HS-5 (cell line): ENCODE measurements around the gene NOTCH1.

ENCODE experiments used
- DNase-seq: peaks from one replicate; pipeline ENCODE4 v3.0.0-alpha.2; 2012; ENCODE audit warnings: low read depth

Gene NOTCH1

GRCh38 chr9:136463578-136463977 lies 82.3 kb downstream of the NOTCH1 start:
- DNase-seq, result no peak

GRCh38 chr9:136462664-136463063 lies 83.2 kb downstream of the NOTCH1 start:
- DNase-seq, result no peak

GRCh38 chr9:136460772-136461325 lies 85.0 kb downstream of the NOTCH1 start:
- no peak for DNase-seq

GRCh38 chr9:136459425-136459824 lies 86.4 kb downstream of the NOTCH1 start:
- DNase-seq, result no peak

- DNase-seq, result no peak
These were observed 88.5 kb downstream of the NOTCH1 start for GRCh38 chr9:136457326-136457725.

- DNase-seq, result no peak
These were observed 89.6 kb downstream of the NOTCH1 start for GRCh38 chr9:136456258-136456657.

GRCh38 chr9:136455043-136456002 lies 90.5 kb downstream of the NOTCH1 start:
- DNase-seq, result no peak

- no peak for DNase-seq
These were observed 91.6 kb downstream of the NOTCH1 start for GRCh38 chr9:136454026-136454796.

- no peak for DNase-seq
These were observed 92.5 kb downstream of the NOTCH1 start for GRCh38 chr9:136453326-136453725.

GRCh38 chr9:136451221-136451877 lies 94.5 kb downstream of the NOTCH1 start:
- no peak for DNase-seq

- no peak for DNase-seq
These were observed 97.2 kb downstream of the NOTCH1 start for GRCh38 chr9:136448655-136449054.

- DNase-seq, result no peak
These were observed 98.6 kb downstream of the NOTCH1 start for GRCh38 chr9:136447173-136447778.

- no peak for DNase-seq
These were observed 100.0 kb downstream of the NOTCH1 start for GRCh38 chr9:136445799-136446198.
